Hepatocyte (in vitro differentiated cells): ENCODE measurements around the gene ADCY2.

Experiments
- CTCF ChIP-seq: fragments of 200-600 bp; sonication (generic); IDR thresholded peaks from 2 replicates; pipeline ENCODE4 v1.5.1; 2016; ENCODE audit warnings: antibody characterized with exemption, mild to moderate bottlenecking; ENCODE audit not compliant: poor library complexity
- EZH2 ChIP-seq: fragments of 200-600 bp; sonication (generic); IDR thresholded peaks from 2 replicates; pipeline ENCODE4 v1.6.1; 2016; ENCODE audit warnings: antibody characterized with exemption, mild to moderate bottlenecking, borderline replicate concordance
- EZH2phosphoT487 ChIP-seq: fragments of 200-600 bp; sonication (generic); IDR thresholded peaks from one replicate; pipeline ENCODE4 v1.6.1; 2018; ENCODE audit warnings: antibody characterized with exemption, mild to moderate bottlenecking, low read depth, moderate library complexity; ENCODE audit not compliant: unreplicated experiment, severe bottlenecking

- no peak for TF ChIP-seq CTCF
- TF ChIP-seq EZH2, result no peak
- no peak for TF ChIP-seq EZH2phosphoT487
Observed at GRCh38 chr5:7837403-7837802, 441.5 kb downstream of the ADCY2 start.
